ENCODE measurements around the gene PRDM16. TPM values are rescaled to one million over a fixed set of nuclear protein-coding genes. Genes with fewer than 3 reads are reported as not detected.

Gene PRDM16
- total RNA-seq, 1 experiment from 2014 or later, result not detected

DNA sequence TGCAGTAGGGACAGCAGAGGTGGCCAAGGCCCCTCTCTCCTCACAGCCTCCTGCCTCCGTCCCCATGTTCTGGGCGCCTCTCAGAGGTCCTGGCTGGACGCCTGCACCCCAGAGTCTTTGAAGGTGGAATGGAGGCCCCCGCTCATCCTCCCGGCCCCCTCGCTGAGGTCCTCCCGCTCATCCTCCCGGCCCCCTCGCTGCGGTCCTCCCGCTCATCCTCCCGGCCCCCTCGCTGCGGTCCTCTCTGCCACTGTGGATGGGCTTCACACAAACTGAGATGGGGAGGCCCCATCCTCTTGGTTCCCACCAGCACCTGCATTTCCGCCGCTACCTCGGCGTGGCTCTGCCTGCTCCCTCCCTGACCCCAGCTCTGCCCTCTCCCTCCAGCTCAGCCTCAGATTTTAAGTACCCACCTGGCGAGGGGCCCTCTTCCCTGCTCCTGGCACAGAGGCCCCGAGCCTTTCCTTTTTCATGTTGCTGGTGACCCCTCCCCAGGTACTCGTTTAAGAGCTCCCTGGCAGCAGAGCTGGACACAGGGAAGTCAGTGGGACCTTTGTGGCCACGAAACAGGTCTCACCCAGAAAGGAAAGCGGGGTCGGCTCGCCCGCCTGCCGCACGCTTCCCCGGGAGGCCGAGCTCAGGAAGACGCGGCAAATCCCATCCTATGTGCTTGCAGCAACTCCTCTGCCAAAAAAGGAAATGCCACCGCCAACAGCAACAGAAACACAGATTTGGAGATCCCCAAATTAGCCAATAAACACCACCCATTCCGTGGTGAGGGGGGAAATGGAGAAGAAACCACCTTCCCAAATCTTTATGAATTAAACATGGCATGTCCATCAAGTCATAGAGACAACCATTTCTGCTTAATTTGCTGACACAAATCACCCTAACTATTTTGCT is 143.7 kb downstream of the PRDM16 start:
- intact Hi-C loops (cut with micrococcal nuclease), result no loop called here
- Mint-ChIP-seq H3K27ac (ENCODE audit: low read depth, unreplicated experiment) (no peak overlapping the region), H3K4me3 (ENCODE audit: unreplicated experiment) (no peak overlapping the region), H3K27me3 (ENCODE audit: insufficient read depth, unreplicated experiment) (no peaks in the 10 kb centered on the region), H3K9me3 (ENCODE audit: unreplicated experiment) (peaks cover 22% of the 10 kb centered on the region), H3K4me1 (ENCODE audit: insufficient read depth, unreplicated experiment) (no peaks in the 10 kb centered on the region), H3K36me3 (ENCODE audit: insufficient read depth, unreplicated experiment) (no peaks in the 10 kb centered on the region)
- no peak for TF ChIP-seq CTCF (IDR thresholded peaks at IDR 0.05; ENCODE audit: unreplicated experiment)
- CTCF ChIA-PET, result no interaction called here
- BruUV-seq (replicated peaks), result no TSS peak
- DNase-seq (ENCODE audit: unreplicated experiment), result no peak
- POLR2A ChIA-PET, result no interaction called here

DNA sequence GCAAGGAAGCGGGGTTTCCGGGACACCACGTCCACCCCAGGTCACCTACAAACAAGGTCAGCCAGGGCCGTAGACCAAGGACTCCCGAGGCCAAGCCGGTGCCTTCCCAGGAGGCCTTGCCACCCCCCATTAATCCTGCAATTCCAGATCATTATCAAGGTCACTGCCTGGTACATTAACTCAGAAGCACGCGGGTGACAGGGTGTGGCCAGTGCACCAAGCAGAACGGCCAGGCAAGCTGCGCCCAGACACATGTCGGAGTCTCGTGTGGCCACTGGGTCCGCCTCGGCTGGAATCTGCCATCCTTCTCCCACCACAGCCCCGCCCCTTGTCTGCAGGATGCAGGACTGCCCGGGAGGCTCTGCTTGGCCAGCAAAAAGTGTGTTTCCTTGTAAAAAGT is 144.7 kb downstream of the PRDM16 start:
- no peak for TF ChIP-seq CTCF (IDR thresholded peaks at IDR 0.05; ENCODE audit: unreplicated experiment)
- H3K4me3 Mint-ChIP-seq (ENCODE audit: unreplicated experiment), result no peak overlapping the region
- CTCF ChIA-PET, result no interaction called here
- peaks cover 21% of the 10 kb centered on the region for H3K9me3 Mint-ChIP-seq (ENCODE audit: unreplicated experiment)
- no peak for DNase-seq (ENCODE audit: unreplicated experiment)
- POLR2A ChIA-PET, result no interaction called here
- no peaks in the 10 kb centered on the region for H3K4me1 Mint-ChIP-seq (ENCODE audit: insufficient read depth, unreplicated experiment)
- H3K27ac Mint-ChIP-seq (ENCODE audit: low read depth, unreplicated experiment), result no peak overlapping the region
- intact Hi-C loops (cut with micrococcal nuclease), result no loop called here
- H3K27me3 Mint-ChIP-seq (ENCODE audit: insufficient read depth, unreplicated experiment), result no peaks in the 10 kb centered on the region
- no TSS peak for BruUV-seq (replicated peaks)
- no peaks in the 10 kb centered on the region for H3K36me3 Mint-ChIP-seq (ENCODE audit: insufficient read depth, unreplicated experiment)

GRCh38 chr1:3215198-3216014 is 146.4 kb downstream of the PRDM16 start:
- H3K27me3 Mint-ChIP-seq (ENCODE audit: insufficient read depth, unreplicated experiment), result no peaks in the 10 kb centered on the region
- intact Hi-C loops (cut with micrococcal nuclease), result no loop called here
- peaks cover 16% of the 10 kb centered on the region for H3K9me3 Mint-ChIP-seq (ENCODE audit: unreplicated experiment)
- POLR2A ChIA-PET, result no interaction called here
- CTCF ChIA-PET, result no interaction called here
- no peak for TF ChIP-seq CTCF (IDR thresholded peaks at IDR 0.05; ENCODE audit: unreplicated experiment)
- no peaks in the 10 kb centered on the region for H3K4me1 Mint-ChIP-seq (ENCODE audit: insufficient read depth, unreplicated experiment)
- H3K4me3 Mint-ChIP-seq (ENCODE audit: unreplicated experiment), result no peak overlapping the region
- no peak overlapping the region for H3K27ac Mint-ChIP-seq (ENCODE audit: low read depth, unreplicated experiment)
- BruUV-seq (replicated peaks), result no TSS peak
- no peak for DNase-seq (ENCODE audit: unreplicated experiment)
- no peaks in the 10 kb centered on the region for H3K36me3 Mint-ChIP-seq (ENCODE audit: insufficient read depth, unreplicated experiment)

DNA sequence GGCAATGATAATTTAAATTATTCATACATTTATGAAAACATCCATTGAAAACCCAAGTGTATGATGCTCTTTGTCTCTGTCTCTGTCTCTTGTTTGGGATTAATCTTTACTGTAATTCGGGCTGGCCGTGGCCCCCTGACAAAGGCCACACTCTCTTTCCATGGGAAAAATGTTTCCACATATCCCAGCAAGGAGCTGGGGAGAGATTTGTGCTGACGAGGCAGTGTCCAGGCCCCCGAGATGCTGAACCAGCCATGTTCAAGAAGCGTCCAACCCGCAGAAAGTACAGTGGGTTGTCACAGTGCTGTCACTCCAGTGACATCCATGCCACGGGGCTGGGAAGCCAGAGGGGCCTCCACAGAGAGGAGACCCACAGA is 147.0 kb downstream of the PRDM16 start:
- H3K4me1 Mint-ChIP-seq (ENCODE audit: insufficient read depth, unreplicated experiment), result no peaks in the 10 kb centered on the region
- peaks cover 16% of the 10 kb centered on the region for H3K9me3 Mint-ChIP-seq (ENCODE audit: unreplicated experiment)
- CTCF ChIA-PET, result no interaction called here
- BruUV-seq (replicated peaks), result no TSS peak
- no peak for TF ChIP-seq CTCF (IDR thresholded peaks at IDR 0.05; ENCODE audit: unreplicated experiment)
- H3K4me3 Mint-ChIP-seq (ENCODE audit: unreplicated experiment), result no peak overlapping the region
- no peaks in the 10 kb centered on the region for H3K27me3 Mint-ChIP-seq (ENCODE audit: insufficient read depth, unreplicated experiment)
- H3K36me3 Mint-ChIP-seq (ENCODE audit: insufficient read depth, unreplicated experiment), result no peaks in the 10 kb centered on the region
- DNase-seq (ENCODE audit: unreplicated experiment), result no peak
- POLR2A ChIA-PET, result no interaction called here
- H3K27ac Mint-ChIP-seq (ENCODE audit: low read depth, unreplicated experiment), result no peak overlapping the region
- intact Hi-C loops (cut with micrococcal nuclease), result no loop called here

Data from MCF 10A (cell line).